HL-60 (cell line): Measurements from ENCODE around the gene FNIP1.

Experiments
- DNase-seq, 2 experiments: peaks; one replicate each; pipeline ENCODE4 v3.0.0-alpha.2; 2010 to 2020; ENCODE audit warnings: low read depth in 1 of 2, low spot score in 1 of 2
- H3K27ac ChIP-seq: fragments of 250-450 bp; sonication (Bioruptor Pico); replicated peaks from 2 replicates; pipeline ENCODE4 v1.5.1; 2020; ENCODE audit warnings: mild to moderate bottlenecking, moderate library complexity
- H3K27me3 ChIP-seq: fragments of 250-450 bp; sonication (Bioruptor Pico); 2 replicates; pipeline ENCODE4 v1.5.1; 2021; ENCODE audit warnings: mild to moderate bottlenecking, moderate library complexity; ENCODE audit not compliant: insufficient read depth, poor library complexity, severe bottlenecking
- H3K4me3 ChIP-seq: replicated peaks from 2 replicates; pipeline ENCODE4 v1.5.1; 2011; ENCODE audit warnings: mild to moderate bottlenecking, control low read depth, low read length; ENCODE audit not compliant: insufficient read depth
- CTCF ChIP-seq: IDR thresholded peaks from one replicate; pipeline ENCODE4 v1.5.1; 2011; ENCODE audit warnings: low read length, control low read depth, inconsistent platforms; ENCODE audit not compliant: insufficient read depth
- GABPA ChIP-seq: IDR thresholded peaks from 2 replicates; pipeline ENCODE4 v1.6.1; 2012; ENCODE audit warnings: low read depth
- POLR2AphosphoS5 ChIP-seq: IDR thresholded peaks from 2 replicates; pipeline ENCODE4 v1.6.1; 2012; ENCODE audit warnings: low read depth
- REST ChIP-seq: IDR thresholded peaks from 2 replicates; pipeline ENCODE4 v1.6.1; 2012; ENCODE audit warnings: low read depth; ENCODE audit not compliant: insufficient replicate concordance
- SPI1 ChIP-seq: IDR thresholded peaks from 2 replicates; pipeline ENCODE4 v1.6.1; 2012; ENCODE audit warnings: low read depth, mild to moderate bottlenecking, borderline replicate concordance

Gene FNIP1

GRCh38 chr5:131671994-131672655, 124.7 kb downstream of the FNIP1 start:
- Histone ChIP-seq H3K27me3 (no peaks in the 10 kb centered on the region), H3K27ac (no peak overlapping the region), H3K4me3 (no peak overlapping the region)
- TF ChIP-seq POLR2AphosphoS5 = no peak
- TF ChIP-seq SPI1 = no peak
- TF ChIP-seq REST = no peak
- no peak for TF ChIP-seq CTCF
- TF ChIP-seq GABPA = no peak
- no peak for DNase-seq

GRCh38 chr5:131671409-131671808, 125.4 kb downstream of the FNIP1 start:
- Histone ChIP-seq H3K27ac (no peak overlapping the region), H3K27me3 (no peaks in the 10 kb centered on the region), H3K4me3 (no peak overlapping the region)
- DNase-seq = no peak
- no peak for TF ChIP-seq REST
- TF ChIP-seq POLR2AphosphoS5 = no peak
- no peak for TF ChIP-seq CTCF
- no peak for TF ChIP-seq GABPA
- no peak for TF ChIP-seq SPI1

GRCh38 chr5:131664929-131665328, 131.9 kb downstream of the FNIP1 start:
- H3K27me3 ChIP-seq = no peaks in the 10 kb centered on the region
- H3K27ac ChIP-seq = no peak overlapping the region
- H3K4me3 ChIP-seq = no peak overlapping the region
- no peak for DNase-seq
- no peak for TF ChIP-seq REST
- no peak for TF ChIP-seq SPI1
- no peak for TF ChIP-seq POLR2AphosphoS5
- TF ChIP-seq CTCF = no peak
- TF ChIP-seq GABPA = no peak
